Neural progenitor cell (in vitro differentiated cells): ENCODE data around the gene CDH23. TPM values are rescaled to one million over a fixed set of nuclear protein-coding genes. Genes with fewer than 3 reads are reported as not detected.

Experiments
- DNase-seq: peaks from one replicate; pipeline ENCODE4 v3.0.0-alpha.2; 2016; ENCODE audit warnings: low spot score
- H2AFZ ChIP-seq: fragments of 200-600 bp; sonication (generic); replicated peaks from 2 replicates; pipeline ENCODE4 v1.6.1; 2016; ENCODE audit warnings: antibody characterized with exemption
- H3F3A ChIP-seq: fragments of 200-600 bp; sonication (generic); 2 replicates; pipeline ENCODE4 v1.6.1; 2016; ENCODE audit warnings: antibody characterized with exemption, low read depth
- H3K27ac ChIP-seq: fragments of 200-600 bp; sonication (generic); 2 replicates; pipeline ENCODE4 v1.5.1; 2016; ENCODE audit warnings: mild to moderate bottlenecking
- H3K27me3 ChIP-seq: fragments of 200-600 bp; sonication (generic); 2 replicates; pipeline ENCODE4 v1.6.1; 2016; ENCODE audit warnings: mild to moderate bottlenecking, moderate library complexity
- H3K36me3 ChIP-seq: fragments of 200-600 bp; sonication (generic); 2 replicates; pipeline ENCODE4 v1.5.1; 2016
- H3K4me1 ChIP-seq: fragments of 200-600 bp; sonication (generic); 2 replicates; pipeline ENCODE4 v1.6.1; 2016; ENCODE audit warnings: mixed run types
- H3K4me2 ChIP-seq: fragments of 200-600 bp; sonication (generic); 2 replicates; pipeline ENCODE4 v1.6.1; 2016
- H3K4me3 ChIP-seq: fragments of 200-600 bp; sonication (generic); 2 replicates; pipeline ENCODE4 v1.5.1; 2016
- H3K79me2 ChIP-seq: fragments of 200-600 bp; sonication (generic); 2 replicates; pipeline ENCODE4 v1.6.1; 2016; ENCODE audit warnings: low read depth
- H3K9ac ChIP-seq: fragments of 200-600 bp; sonication (generic); 2 replicates; pipeline ENCODE4 v1.6.1; 2016
- H3K9me3 ChIP-seq: fragments of 200-600 bp; sonication (generic); 2 replicates; pipeline ENCODE4 v1.5.1; 2016; ENCODE audit warnings: low read depth
- H4K20me1 ChIP-seq: fragments of 200-600 bp; sonication (generic); 2 replicates; pipeline ENCODE4 v1.6.1; 2016; ENCODE audit warnings: low read depth
- H3K27ac Mint-ChIP-seq: 3 replicates; pipeline ENCODE4 v1.8.0; 2021; ENCODE audit warnings: mixed read lengths
- H3K27me3 Mint-ChIP-seq: 2 replicates; pipeline ENCODE4 v1.8.0; 2022; ENCODE audit warnings: low read depth, mild to moderate bottlenecking, inconsistent platforms, moderate library complexity, mixed read lengths; ENCODE audit not compliant: insufficient read depth
- H3K36me3 Mint-ChIP-seq: 3 replicates; pipeline ENCODE4 v1.8.0; 2021; ENCODE audit warnings: mixed read lengths
- H3K4me1 Mint-ChIP-seq: 3 replicates; pipeline ENCODE4 v1.8.0; 2021; ENCODE audit warnings: mixed read lengths
- H3K4me3 Mint-ChIP-seq: 3 replicates; pipeline ENCODE4 v1.8.0; 2021; ENCODE audit warnings: mild to moderate bottlenecking, moderate library complexity, mixed read lengths
- H3K9me3 Mint-ChIP-seq: 3 replicates; pipeline ENCODE4 v1.8.0; 2020; ENCODE audit warnings: mixed read lengths
- EZH2 ChIP-seq: fragments of 200-600 bp; sonication (generic); IDR thresholded peaks from 2 replicates; pipeline ENCODE4 v1.6.1; 2017; ENCODE audit warnings: antibody characterized with exemption, mild to moderate bottlenecking, moderate library complexity
- EZH2phosphoT487 ChIP-seq: fragments of 200-600 bp; sonication (generic); IDR thresholded peaks from 2 replicates; pipeline ENCODE4 v1.6.1; 2017; ENCODE audit warnings: antibody characterized with exemption
- total RNA-seq: library from RNA; depleted of rRNA; stranded (reverse); fragments of >200 nt; gene quantifications from 2 replicates; pipeline ENCODE4 v1.2.3, GENCODE V29; 2015; ENCODE audit warnings: low replicate concordance
- TF ChIP-seq, protein P1 (sequence below): fragments of 200-600 bp; sonication (generic); IDR thresholded peaks from 2 replicates; pipeline ENCODE4 v1.5.1; 2017; ENCODE audit warnings: antibody characterized with exemption, mild to moderate bottlenecking

Gene CDH23
- total RNA-seq, 1 donor from 2014 or later, result 5.9 TPM

GRCh38 chr10:71715860-71716259 is 319.1 kb downstream of the CDH23 start:
- Mint-ChIP-seq H3K36me3 (no peaks in the 10 kb centered on the region), H3K27ac (peak overlapping the region; percentile 29), H3K27me3 (peaks cover 3% of the 10 kb centered on the region), H3K9me3 (no peaks in the 10 kb centered on the region), H3K4me1 (peaks cover 35% of the 10 kb centered on the region), H3K4me3 (no peak overlapping the region)
- no peak overlapping the region for H3K4me3 ChIP-seq
- no peaks in the 10 kb centered on the region for H3K36me3 ChIP-seq
- no peak overlapping the region for H3K27ac ChIP-seq
- TF ChIP-seq, protein P1, sequence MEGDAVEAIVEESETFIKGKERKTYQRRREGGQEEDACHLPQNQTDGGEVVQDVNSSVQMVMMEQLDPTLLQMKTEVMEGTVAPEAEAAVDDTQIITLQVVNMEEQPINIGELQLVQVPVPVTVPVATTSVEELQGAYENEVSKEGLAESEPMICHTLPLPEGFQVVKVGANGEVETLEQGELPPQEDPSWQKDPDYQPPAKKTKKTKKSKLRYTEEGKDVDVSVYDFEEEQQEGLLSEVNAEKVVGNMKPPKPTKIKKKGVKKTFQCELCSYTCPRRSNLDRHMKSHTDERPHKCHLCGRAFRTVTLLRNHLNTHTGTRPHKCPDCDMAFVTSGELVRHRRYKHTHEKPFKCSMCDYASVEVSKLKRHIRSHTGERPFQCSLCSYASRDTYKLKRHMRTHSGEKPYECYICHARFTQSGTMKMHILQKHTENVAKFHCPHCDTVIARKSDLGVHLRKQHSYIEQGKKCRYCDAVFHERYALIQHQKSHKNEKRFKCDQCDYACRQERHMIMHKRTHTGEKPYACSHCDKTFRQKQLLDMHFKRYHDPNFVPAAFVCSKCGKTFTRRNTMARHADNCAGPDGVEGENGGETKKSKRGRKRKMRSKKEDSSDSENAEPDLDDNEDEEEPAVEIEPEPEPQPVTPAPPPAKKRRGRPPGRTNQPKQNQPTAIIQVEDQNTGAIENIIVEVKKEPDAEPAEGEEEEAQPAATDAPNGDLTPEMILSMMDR, result no peak
- TF ChIP-seq EZH2phosphoT487, result no peak
- no peak for TF ChIP-seq EZH2
- H4K20me1 ChIP-seq, result no peaks in the 10 kb centered on the region
- no peaks in the 10 kb centered on the region for H3K27me3 ChIP-seq
- peaks cover 33% of the 10 kb centered on the region for H3K4me1 ChIP-seq
- H3K79me2 ChIP-seq, result no peaks in the 10 kb centered on the region
- H3F3A ChIP-seq, result peaks cover 3% of the 10 kb centered on the region
- H3K4me2 ChIP-seq, result no peak overlapping the region
- DNase-seq, result no peak
- H3K9ac ChIP-seq, result no peak overlapping the region
- no peaks in the 10 kb centered on the region for H3K9me3 ChIP-seq
- H2AFZ ChIP-seq, result no peak overlapping the region

GRCh38 chr10:71716426-71716825 is 319.7 kb downstream of the CDH23 start:
- no peaks in the 10 kb centered on the region for H3K9me3 ChIP-seq
- H3K9ac ChIP-seq, result no peak overlapping the region
- H2AFZ ChIP-seq, result no peak overlapping the region
- TF ChIP-seq, protein P1, result no peak
- TF ChIP-seq EZH2 (no peak), EZH2phosphoT487 (no peak)
- peaks cover 33% of the 10 kb centered on the region for H3K4me1 ChIP-seq
- no peak overlapping the region for H3K4me3 Mint-ChIP-seq
- DNase-seq, result no peak
- H3F3A ChIP-seq, result peaks cover 3% of the 10 kb centered on the region
- H3K4me1 Mint-ChIP-seq, result peaks cover 38% of the 10 kb centered on the region
- H3K36me3 Mint-ChIP-seq, result no peaks in the 10 kb centered on the region
- H3K27me3 ChIP-seq, result no peaks in the 10 kb centered on the region
- H3K27ac Mint-ChIP-seq, result no peak overlapping the region
- H3K27me3 Mint-ChIP-seq, result peaks cover 3% of the 10 kb centered on the region
- H3K4me2 ChIP-seq, result no peak overlapping the region
- no peaks in the 10 kb centered on the region for H3K36me3 ChIP-seq
- H3K4me3 ChIP-seq, result no peak overlapping the region
- no peaks in the 10 kb centered on the region for H3K79me2 ChIP-seq
- no peaks in the 10 kb centered on the region for H3K9me3 Mint-ChIP-seq
- no peaks in the 10 kb centered on the region for H4K20me1 ChIP-seq
- H3K27ac ChIP-seq, result no peak overlapping the region

- H3K79me2 ChIP-seq, result no peaks in the 10 kb centered on the region
- H3F3A ChIP-seq, result peaks cover 3% of the 10 kb centered on the region
- Mint-ChIP-seq H3K4me1 (peaks cover 38% of the 10 kb centered on the region), H3K27me3 (peaks cover 5% of the 10 kb centered on the region), H3K4me3 (no peak overlapping the region), H3K9me3 (no peaks in the 10 kb centered on the region), H3K36me3 (no peaks in the 10 kb centered on the region), H3K27ac (no peak overlapping the region)
- H3K27me3 ChIP-seq, result no peaks in the 10 kb centered on the region
- H3K4me3 ChIP-seq, result no peak overlapping the region
- no peak overlapping the region for H3K9ac ChIP-seq
- no peaks in the 10 kb centered on the region for H3K36me3 ChIP-seq
- H3K4me1 ChIP-seq, result peaks cover 33% of the 10 kb centered on the region
- H2AFZ ChIP-seq, result no peak overlapping the region
- H3K4me2 ChIP-seq, result no peak overlapping the region
- no peak for DNase-seq
- H3K9me3 ChIP-seq, result no peaks in the 10 kb centered on the region
- no peak overlapping the region for H3K27ac ChIP-seq
- H4K20me1 ChIP-seq, result no peaks in the 10 kb centered on the region
- TF ChIP-seq, protein P1, result no peak
- no peak for TF ChIP-seq EZH2phosphoT487
- TF ChIP-seq EZH2, result no peak
These were observed 320.3 kb downstream of the CDH23 start for GRCh38 chr10:71717056-71717455.
